Stimulated activated memory B cell treated with anti-CD40 and anti-IgM and Interleukin-4, amounts not matched to agents 10 μg/mL and 1 μg/mL and 100 μg/mL, for 72 hours (primary cell): ENCODE results near the gene RHOF.

Experiments used
- ATAC-seq: fragments of 150-1000 bp; cut with Tn5 transposase; 2 replicates; pipeline ENCODE4 v1.10.0; 2021
- H3K27ac Mint-ChIP-seq: one replicate; pipeline ENCODE4 v1.8.0; 2022; ENCODE audit warnings: mild to moderate bottlenecking, mixed read lengths
- H3K27me3 Mint-ChIP-seq: one replicate; pipeline ENCODE4 v1.8.0; 2022; ENCODE audit warnings: mixed read lengths
- H3K36me3 Mint-ChIP-seq: one replicate; pipeline ENCODE4 v1.8.0; 2022; ENCODE audit warnings: mixed read lengths
- H3K4me1 Mint-ChIP-seq: one replicate; pipeline ENCODE4 v1.8.0; 2022; ENCODE audit warnings: mixed read lengths
- H3K4me3 Mint-ChIP-seq: one replicate; pipeline ENCODE4 v1.8.0; 2022; ENCODE audit warnings: mild to moderate bottlenecking, moderate library complexity, mixed read lengths
- H3K9me3 Mint-ChIP-seq: one replicate; pipeline ENCODE4 v1.8.0; 2022; ENCODE audit warnings: mixed read lengths

The RHOF gene

DNA sequence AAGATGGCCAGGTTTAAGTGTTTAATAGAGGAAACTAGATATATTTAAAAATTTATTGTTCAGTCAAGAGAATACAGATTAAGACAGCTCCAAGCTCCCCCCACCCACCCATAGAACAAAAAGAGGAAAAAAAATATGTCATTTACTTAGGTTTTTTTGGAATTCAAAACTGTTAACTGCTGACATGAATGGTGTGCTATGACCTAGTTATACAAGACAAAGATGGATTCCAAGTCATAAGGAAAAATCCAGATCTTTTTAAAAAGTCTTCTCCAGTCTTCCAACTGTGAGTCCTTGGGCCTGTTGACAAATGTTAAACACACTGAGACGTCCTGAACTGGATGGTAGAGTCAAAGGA, 9.0 kb upstream of the RHOF start:
- Mint-ChIP-seq H3K27ac (peak overlapping the region; percentile 100), H3K4me1 (peaks cover 45% of the 10 kb centered on the region), H3K27me3 (no peaks in the 10 kb centered on the region), H3K4me3 (peak overlapping the region; percentile 98), H3K9me3 (no peaks in the 10 kb centered on the region), H3K36me3 (peaks cover 31% of the 10 kb centered on the region)
- ATAC-seq: no peak

- H3K4me1 Mint-ChIP-seq: peaks cover 43% of the 10 kb centered on the region
- H3K4me3 Mint-ChIP-seq: peak overlapping the region; percentile 98
- H3K9me3 Mint-ChIP-seq: no peaks in the 10 kb centered on the region
- peak overlapping the region; percentile 100 for H3K27ac Mint-ChIP-seq
- ATAC-seq: no peak
- H3K27me3 Mint-ChIP-seq: no peaks in the 10 kb centered on the region
- peaks cover 34% of the 10 kb centered on the region for H3K36me3 Mint-ChIP-seq
These were observed 8.4 kb upstream of the RHOF start for GRCh38 chr12:121801595-121802484.

DNA sequence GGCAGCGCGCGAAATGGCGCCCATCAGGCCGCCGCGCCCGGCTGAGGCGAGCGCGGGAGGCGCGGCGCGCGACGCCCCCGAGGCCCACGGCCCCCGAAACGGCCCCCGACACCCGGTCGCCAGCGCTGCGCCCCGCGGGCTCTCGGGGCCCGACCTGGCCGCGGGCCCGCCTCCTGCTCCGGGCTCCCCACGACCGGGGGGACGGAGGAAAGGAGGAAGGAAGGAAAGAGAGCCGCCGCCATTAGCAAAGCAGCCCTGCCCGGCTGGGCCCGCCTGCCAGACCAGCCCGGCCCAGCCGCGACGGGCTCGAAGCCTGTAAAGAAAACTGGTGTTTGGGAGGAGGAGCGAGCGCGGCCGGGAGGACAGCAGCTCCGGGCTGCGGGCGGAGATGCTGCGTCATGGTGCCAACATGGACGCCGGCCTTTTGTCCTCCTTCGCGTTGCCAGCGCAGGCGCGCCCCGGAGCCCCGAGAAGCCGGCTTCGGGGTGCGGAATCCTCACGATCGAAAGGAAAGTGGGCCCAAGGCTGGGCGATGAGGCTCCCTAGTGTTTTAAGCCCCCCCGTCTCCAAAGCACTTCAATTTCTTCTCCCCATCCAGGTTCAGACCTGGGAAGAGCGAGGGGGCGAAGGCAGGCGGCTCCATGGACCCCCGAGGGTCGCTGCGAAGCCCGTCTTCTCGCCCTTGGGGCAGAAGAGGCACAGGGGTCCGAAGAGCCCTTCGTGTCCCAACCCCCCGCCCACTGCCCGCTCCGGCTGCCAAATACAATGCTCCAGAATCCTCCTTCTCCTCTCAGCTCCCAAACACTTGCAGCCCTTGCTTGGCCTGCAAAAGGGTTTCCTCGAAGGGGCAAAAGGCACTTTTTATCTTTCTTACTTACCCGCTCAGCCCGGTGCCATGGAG, 7.5 kb upstream of the RHOF start:
- peaks cover 34% of the 10 kb centered on the region for H3K4me1 Mint-ChIP-seq
- peak; percentile 1 for ATAC-seq
- H3K4me3 Mint-ChIP-seq: peak overlapping the region; percentile 98
- H3K27me3 Mint-ChIP-seq: no peaks in the 10 kb centered on the region
- H3K36me3 Mint-ChIP-seq: peaks cover 28% of the 10 kb centered on the region
- no peaks in the 10 kb centered on the region for H3K9me3 Mint-ChIP-seq
- H3K27ac Mint-ChIP-seq: peak overlapping the region; percentile 100

DNA sequence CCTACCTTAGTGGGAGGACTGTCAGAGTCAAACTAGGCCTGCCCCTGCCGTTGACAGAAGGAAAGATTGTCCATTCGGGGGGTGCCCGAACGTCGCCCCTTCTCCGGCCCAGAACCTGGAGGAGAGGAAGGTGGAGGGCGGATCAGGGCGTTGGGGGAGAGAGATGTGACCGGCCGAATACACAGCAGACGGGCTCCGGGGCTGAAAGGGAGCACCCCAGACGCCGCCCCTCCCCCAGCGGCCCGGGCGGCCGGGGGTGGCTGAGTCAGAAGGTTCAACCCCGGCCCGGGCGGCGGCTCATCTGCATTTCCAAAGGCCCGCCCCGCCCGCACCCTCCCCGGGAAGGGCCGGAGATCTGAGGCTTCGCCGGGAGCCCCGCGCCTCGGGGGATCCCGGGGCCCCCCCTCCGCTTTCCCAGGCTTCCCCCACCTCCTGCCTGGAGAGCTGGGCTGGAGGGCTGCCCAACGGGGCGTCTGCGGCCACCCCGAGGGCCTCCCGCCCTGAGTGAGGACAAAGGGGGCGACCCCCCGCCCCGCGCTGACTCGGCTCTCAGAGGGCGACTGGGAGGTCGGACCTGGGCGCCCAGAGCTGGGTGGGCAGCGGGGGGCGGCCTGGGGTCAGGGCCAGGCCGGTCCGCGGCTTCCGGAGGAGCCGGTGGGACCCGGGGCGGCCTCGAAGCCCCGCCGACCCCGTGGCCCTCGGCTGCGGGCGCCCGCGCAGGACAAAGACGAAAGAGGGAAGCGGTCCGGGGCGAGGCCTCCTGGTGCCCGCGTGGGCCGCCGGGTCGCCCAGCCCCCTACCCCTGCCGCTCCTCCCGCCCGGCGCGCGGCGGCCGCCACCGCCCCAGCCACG, 6.6 kb upstream of the RHOF start:
- Mint-ChIP-seq H3K27me3 (no peaks in the 10 kb centered on the region), H3K36me3 (peaks cover 33% of the 10 kb centered on the region), H3K4me1 (peaks cover 34% of the 10 kb centered on the region), H3K4me3 (peak overlapping the region; percentile 88), H3K9me3 (no peaks in the 10 kb centered on the region), H3K27ac (peak overlapping the region; percentile 100)
- ATAC-seq: peak; percentile 64

- no peak for ATAC-seq
- Mint-ChIP-seq H3K36me3 (peaks cover 35% of the 10 kb centered on the region), H3K27ac (peak overlapping the region; percentile 79), H3K4me3 (peak overlapping the region; percentile 88), H3K9me3 (no peaks in the 10 kb centered on the region), H3K4me1 (peaks cover 42% of the 10 kb centered on the region), H3K27me3 (no peaks in the 10 kb centered on the region)
These were observed 5.8 kb upstream of the RHOF start for GRCh38 chr12:121799156-121799841.

- Mint-ChIP-seq H3K9me3 (no peaks in the 10 kb centered on the region), H3K27ac (peak overlapping the region; percentile 79), H3K4me3 (peak overlapping the region; percentile 88), H3K27me3 (no peaks in the 10 kb centered on the region), H3K36me3 (peaks cover 35% of the 10 kb centered on the region), H3K4me1 (peaks cover 46% of the 10 kb centered on the region)
- no peak for ATAC-seq
These were observed 5.3 kb upstream of the RHOF start for GRCh38 chr12:121798787-121799155.

GRCh38 chr12:121797937-121798786, 4.7 kb upstream of the RHOF start:
- H3K27ac Mint-ChIP-seq: peak overlapping the region; percentile 79
- H3K27me3 Mint-ChIP-seq: no peaks in the 10 kb centered on the region
- H3K36me3 Mint-ChIP-seq: peaks cover 35% of the 10 kb centered on the region
- no peaks in the 10 kb centered on the region for H3K9me3 Mint-ChIP-seq
- H3K4me1 Mint-ChIP-seq: peaks cover 46% of the 10 kb centered on the region
- no peak for ATAC-seq
- H3K4me3 Mint-ChIP-seq: peak overlapping the region; percentile 65

GRCh38 chr12:121796855-121797751, 3.6 kb upstream of the RHOF start:
- ATAC-seq: no peak
- no peaks in the 10 kb centered on the region for H3K9me3 Mint-ChIP-seq
- peak overlapping the region; percentile 4 for H3K27ac Mint-ChIP-seq
- no peaks in the 10 kb centered on the region for H3K27me3 Mint-ChIP-seq
- H3K4me3 Mint-ChIP-seq: peak overlapping the region; percentile 10
- H3K4me1 Mint-ChIP-seq: peaks cover 42% of the 10 kb centered on the region
- peaks cover 41% of the 10 kb centered on the region for H3K36me3 Mint-ChIP-seq

DNA sequence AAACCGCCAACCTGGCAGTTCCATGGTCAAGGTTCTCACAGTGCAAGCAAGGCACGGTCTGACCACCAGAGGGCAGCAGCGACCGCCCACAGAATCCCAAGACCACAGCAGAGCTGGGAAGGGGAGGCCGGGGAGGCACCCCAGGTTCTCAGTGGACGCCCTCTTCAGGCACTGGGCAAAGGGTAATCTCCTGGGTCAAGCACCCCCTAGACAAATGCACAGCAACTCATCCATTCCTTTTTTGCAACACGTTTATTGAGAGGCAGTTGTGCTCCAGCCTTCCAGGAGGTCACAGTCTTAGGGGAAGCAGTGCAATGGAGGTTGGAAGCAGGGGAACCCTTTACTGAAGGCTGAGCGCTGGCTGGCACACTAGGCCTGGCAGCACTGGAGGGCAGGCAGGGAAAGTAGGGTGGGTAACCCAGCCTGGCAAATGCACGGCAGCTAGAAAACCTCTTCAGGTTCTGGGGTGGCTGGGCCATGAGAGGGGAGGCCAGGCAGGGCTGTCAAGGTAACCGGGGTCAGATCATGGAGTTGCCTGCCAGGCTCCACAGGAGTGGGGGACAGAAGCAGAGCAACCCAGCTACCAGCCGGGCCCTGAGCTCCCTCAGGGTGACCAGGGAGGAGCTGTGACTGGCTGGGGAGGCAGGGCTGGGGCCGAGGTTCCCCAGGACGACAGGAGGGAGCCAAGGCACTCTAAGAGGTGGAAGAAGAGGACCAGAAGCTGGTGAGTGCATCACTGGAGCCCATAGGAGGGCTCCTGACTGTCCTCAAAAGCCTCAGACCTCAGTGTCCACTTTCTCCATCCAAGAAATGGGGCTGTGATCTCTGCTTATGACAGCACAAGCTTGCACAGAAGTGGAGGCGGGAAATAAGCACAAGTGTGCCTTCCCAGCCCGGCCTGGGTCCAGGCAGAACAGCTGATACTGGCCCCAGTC, 1.8 kb upstream of the RHOF start:
- peaks cover 42% of the 10 kb centered on the region for H3K36me3 Mint-ChIP-seq
- peak; percentile 39 for ATAC-seq
- peak overlapping the region; percentile 86 for H3K4me3 Mint-ChIP-seq

GRCh38 chr12:121794534-121795033, 1.1 kb upstream of the RHOF start:
- Mint-ChIP-seq H3K9me3 (no peaks in the 10 kb centered on the region), H3K4me3 (peak overlapping the region; percentile 86), H3K4me1 (peaks cover 64% of the 10 kb centered on the region), H3K36me3 (peaks cover 43% of the 10 kb centered on the region), H3K27ac (peak overlapping the region; percentile 95), H3K27me3 (no peaks in the 10 kb centered on the region)
- peak; percentile 4 for ATAC-seq

More for the DNA sequence above, 1.8 kb upstream of the RHOF start:
- Mint-ChIP-seq H3K9me3 (no peaks in the 10 kb centered on the region), H3K27ac (peak overlapping the region; percentile 95), H3K27me3 (no peaks in the 10 kb centered on the region), H3K4me1 (peaks cover 57% of the 10 kb centered on the region)

DNA sequence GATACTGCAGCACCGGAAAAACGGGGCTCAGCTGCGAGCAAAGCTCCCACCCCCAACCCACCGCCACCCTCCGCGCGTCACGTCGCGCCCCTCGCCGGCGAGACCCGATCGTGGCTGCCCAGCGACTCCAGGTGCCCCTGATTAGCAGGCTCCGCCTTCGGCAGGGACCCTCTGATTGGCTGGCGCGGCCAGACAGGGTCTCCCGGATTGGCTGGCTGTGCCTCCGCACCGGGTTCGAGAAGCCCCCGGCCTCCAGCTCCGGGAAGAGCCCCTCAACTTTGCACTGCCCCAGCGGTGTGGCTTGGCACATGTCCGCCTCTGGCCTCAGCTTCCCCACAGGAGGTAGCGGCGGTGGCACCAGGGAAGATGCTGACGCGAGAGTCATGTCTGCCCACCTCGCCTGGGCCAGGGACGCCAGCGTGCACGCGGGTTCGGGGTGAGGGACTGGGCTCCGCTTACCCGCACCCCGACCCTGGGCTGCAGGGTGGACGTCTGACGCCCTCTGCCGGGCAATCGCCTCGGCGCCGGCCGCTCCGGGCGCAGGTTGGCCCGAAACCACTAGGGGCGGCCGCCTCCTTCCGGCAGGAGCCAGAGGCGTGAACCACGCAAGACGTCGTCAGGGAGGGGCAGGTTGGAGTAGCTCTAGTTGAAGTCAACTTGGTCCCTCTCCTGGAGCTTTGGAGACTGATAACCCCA, 498 bp upstream of the RHOF start:
- peaks cover 43% of the 10 kb centered on the region for H3K36me3 Mint-ChIP-seq
- peak; percentile 79 for ATAC-seq
- H3K27me3 Mint-ChIP-seq: no peaks in the 10 kb centered on the region
- peak overlapping the region; percentile 86 for H3K4me3 Mint-ChIP-seq
- no peaks in the 10 kb centered on the region for H3K9me3 Mint-ChIP-seq
- H3K27ac Mint-ChIP-seq: peak overlapping the region; percentile 95
- H3K4me1 Mint-ChIP-seq: peaks cover 65% of the 10 kb centered on the region
